ENCODE results near the gene LRRC8D. TPM values are rescaled to one million over a fixed set of nuclear protein-coding genes. Genes with fewer than 3 reads are reported as not detected.
A peak's percentile ranks its signal among the peaks of the same experiment; 100 is the strongest.

Gene LRRC8D
- total and polyA plus RNA-seq, 9 of the 15 experiments (the other 6 are each of a cell fraction or from before 2014, with no cell fraction given), result 3.4 to 53.9 (median 15.9) TPM

- Histone ChIP-seq H3K4me2 (ENCODE audit: insufficient read depth, low read length) (no peak overlapping the region), H3K27me3 (ENCODE audit: control insufficient read depth in 2 of 2, insufficient read depth in 2 of 2, low read length in 2 of 2) (no peaks in the 10 kb centered on the region), H3K27ac (ENCODE audit: extremely low read depth, low read depth, low read length) (no peak overlapping the region), H3K9me1 (ENCODE audit: control insufficient read depth, insufficient read depth, low read length) (no peaks in the 10 kb centered on the region), H3K4me1 (replicated peaks in 1 of 2; ENCODE audit: control insufficient read depth in 2 of 2, insufficient read depth in 2 of 2, low read length in 2 of 2) (peaks cover 19 to 62% of the 10 kb centered on the region in 2 experiments; a peak in 4 of 5 replicates), H3K9me3 (replicated peaks; ENCODE audit: control insufficient read depth, insufficient read depth, low read depth, low read length) (peaks cover 12% of the 10 kb centered on the region), H4K20me1 (replicated peaks; ENCODE audit: control insufficient read depth, insufficient read depth, low read length) (no peaks in the 10 kb centered on the region), H2AFZ (ENCODE audit: low read depth, low read length) (no peak overlapping the region), H3K4me3 (no peak overlapping the region), H3K79me2 (ENCODE audit: control insufficient read depth, insufficient read depth, low read length) (peaks cover 82% of the 10 kb centered on the region), H3K36me3 (ENCODE audit: control insufficient read depth, insufficient read depth, low read length) (peaks cover 32% of the 10 kb centered on the region), H3K9ac (ENCODE audit: insufficient read depth in 1 of 2, low read depth in 2 of 2, low read length in 2 of 2) (no peak overlapping the region)
- no peak for FAIRE-seq
- ATAC-seq, result no peak
- CTCF ChIA-PET (ENCODE audit: low intra/inter-chr PET ratio), result no interaction called here
- TF ChIP-seq ZNF121 (CRISPR knock-in tag; conservative IDR thresholded peaks at IDR 0.05), result peak; percentile 91
- no peak for TF ChIP-seq NBN (IDR thresholded peaks at IDR 0.05; ENCODE audit: low read depth)
- no peak for TF ChIP-seq TAL1 (IDR thresholded peaks at IDR 0.05)
- TF ChIP-seq SMARCC2 (IDR thresholded peaks at IDR 0.05; ENCODE audit: low read depth), result no peak
- no peak for TF ChIP-seq MTA3 (IDR thresholded peaks at IDR 0.05; ENCODE audit: borderline replicate concordance)
- TF ChIP-seq HDAC6 (IDR thresholded peaks at IDR 0.05; ENCODE audit: low read depth, low read length), result no peak
- TF ChIP-seq CBX5 (IDR thresholded peaks at IDR 0.05; ENCODE audit: borderline replicate concordance, low read depth), result no peak
- TF ChIP-seq MAX (CRISPR knock-in tag; IDR thresholded peaks at IDR 0.05), result no peak
- no peak for TF ChIP-seq POU5F1 (IDR thresholded peaks at IDR 0.05; ENCODE audit: borderline replicate concordance, low read depth, low read length, partially characterized antibody)
- no peak for TF ChIP-seq SRSF1 (IDR thresholded peaks at IDR 0.05; ENCODE audit: low read depth, low read length)
- no peak for TF ChIP-seq ZZZ3 (IDR thresholded peaks at IDR 0.05)
- TF ChIP-seq MBD2 (IDR thresholded peaks at IDR 0.05; ENCODE audit: borderline replicate concordance, low read depth), result no peak
- no peak for TF ChIP-seq ZNF253 (CRISPR knock-in tag; conservative IDR thresholded peaks at IDR 0.05)
- no peak for TF ChIP-seq ZSCAN32 (CRISPR knock-in tag; IDR thresholded peaks at IDR 0.05)
- TF ChIP-seq TAF15 (IDR thresholded peaks at IDR 0.05; ENCODE audit: low read depth, low read length), result no peak
- 0 out of 2 replicates have a peak, but pooled peaks have one; percentile 32 for TF ChIP-seq BCOR (IDR thresholded peaks at IDR 0.05)
- TF ChIP-seq ZNF174 (CRISPR knock-in tag; IDR thresholded peaks at IDR 0.05), result no peak
- intact Hi-C loops (cut with micrococcal nuclease), result no loop called here
- no TSS peak for BruUV-seq (replicated peaks)
- DNase-seq (ENCODE audit: extremely low read depth in 1 of 4, low spot score in 3 of 4), result no peak
- 89% methylated on average over 6 of the region's 6 CpGs for WGBS (ENCODE audit: insufficient coverage, low coverage, missing lambda C conversion rate)
- in situ Hi-C loops (cut with MboI), result no loop called here
- POLR2A ChIA-PET, result interaction anchor here (0.6 kb wide), 1 partner anchor 180 kb away, joined by 3 read pairs; no protein-coding TSS in a partner anchor
These were observed 62.2 kb downstream of the LRRC8D start for GRCh38 chr1:89883030-89883379.
